Liver (tissue), 3 donors: Measurements from ENCODE around the gene HGFAC.

Source experiments
- ATF3 ChIP-seq: IDR thresholded peaks from 2 replicates; pipeline ENCODE4 v1.6.1; 2016; ENCODE audit warnings: antibody characterized with exemption
- CTCF ChIP-seq: fragments of 150-350 bp; IDR thresholded peaks from 2 replicates; pipeline ENCODE4 v1.5.1; 2017; ENCODE audit warnings: improper control_type of control experiment, low read depth, low read length; ENCODE audit not compliant: missing input control
- GABPA ChIP-seq, 2 donors: IDR thresholded peaks in 1 of 2; conservative IDR thresholded peaks in 1 of 2; 2 replicates each; pipeline ENCODE4 v1.6.1; 2016; ENCODE audit warnings: antibody characterized with exemption in 2 of 2, mild to moderate bottlenecking in 1 of 2, moderate library complexity in 1 of 2
- JUND ChIP-seq, 2 donors: IDR thresholded peaks; 2 replicates each; pipeline ENCODE4 v1.6.1; 2016; ENCODE audit warnings: antibody characterized with exemption in 2 of 2
- RAD21 ChIP-seq, 2 donors: IDR thresholded peaks; 2 replicates each; pipeline ENCODE4 v1.6.1; 2016; ENCODE audit warnings: antibody characterized with exemption in 2 of 2, mild to moderate bottlenecking in 2 of 2
- TAF1 ChIP-seq: conservative IDR thresholded peaks from 2 replicates; pipeline ENCODE4 v1.6.1; 2016; ENCODE audit warnings: antibody characterized with exemption, mild to moderate bottlenecking
- YY1 ChIP-seq: IDR thresholded peaks from 2 replicates; pipeline ENCODE4 v1.6.1; 2016; ENCODE audit warnings: antibody characterized with exemption, mild to moderate bottlenecking
- TF ChIP-seq, protein P1 (sequence below): IDR thresholded peaks from 2 replicates; pipeline ENCODE4 v1.6.1; 2016; ENCODE audit warnings: antibody characterized with exemption, mild to moderate bottlenecking
- TF ChIP-seq, protein P2 (sequence below): IDR thresholded peaks from 2 replicates; pipeline ENCODE4 v1.6.1; 2016; ENCODE audit warnings: antibody characterized with exemption
- donor health status: healthy.
- donor health status: healthy.

DNA sequence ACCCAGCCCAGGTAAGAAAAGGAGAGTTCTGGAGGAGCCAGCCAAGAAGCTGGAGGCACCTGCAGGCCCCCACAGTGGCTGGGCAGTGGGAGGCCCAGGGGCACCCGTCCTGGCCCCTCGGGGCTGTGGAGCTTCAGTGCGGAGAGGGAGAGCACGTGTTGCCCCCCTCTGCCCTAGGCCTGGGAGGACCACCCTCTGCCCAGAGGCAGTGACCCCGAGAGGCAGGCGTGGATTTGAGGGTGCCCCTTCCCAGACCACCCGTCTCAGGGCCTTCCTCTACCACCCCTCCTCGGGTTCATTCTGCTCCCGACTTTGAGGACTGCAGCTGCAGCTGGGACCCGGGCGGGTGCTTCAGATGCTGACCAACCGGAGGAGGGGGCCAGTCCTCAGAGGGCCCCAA, 12.1 kb upstream of the HGFAC start:
- TF ChIP-seq RAD21 (IDR thresholded peaks at IDR 0.05) (no peak), CTCF (no peak), YY1 (no peak), JUND (IDR thresholded peaks at IDR 0.05) (no peak), GABPA (IDR thresholded peaks at IDR 0.05 in 1 of 2, conservative IDR thresholded peaks at IDR 0.05 in 1 of 2) (no peak), TAF1 (no peak), ATF3 (no peak)
- TF ChIP-seq, protein P1, sequence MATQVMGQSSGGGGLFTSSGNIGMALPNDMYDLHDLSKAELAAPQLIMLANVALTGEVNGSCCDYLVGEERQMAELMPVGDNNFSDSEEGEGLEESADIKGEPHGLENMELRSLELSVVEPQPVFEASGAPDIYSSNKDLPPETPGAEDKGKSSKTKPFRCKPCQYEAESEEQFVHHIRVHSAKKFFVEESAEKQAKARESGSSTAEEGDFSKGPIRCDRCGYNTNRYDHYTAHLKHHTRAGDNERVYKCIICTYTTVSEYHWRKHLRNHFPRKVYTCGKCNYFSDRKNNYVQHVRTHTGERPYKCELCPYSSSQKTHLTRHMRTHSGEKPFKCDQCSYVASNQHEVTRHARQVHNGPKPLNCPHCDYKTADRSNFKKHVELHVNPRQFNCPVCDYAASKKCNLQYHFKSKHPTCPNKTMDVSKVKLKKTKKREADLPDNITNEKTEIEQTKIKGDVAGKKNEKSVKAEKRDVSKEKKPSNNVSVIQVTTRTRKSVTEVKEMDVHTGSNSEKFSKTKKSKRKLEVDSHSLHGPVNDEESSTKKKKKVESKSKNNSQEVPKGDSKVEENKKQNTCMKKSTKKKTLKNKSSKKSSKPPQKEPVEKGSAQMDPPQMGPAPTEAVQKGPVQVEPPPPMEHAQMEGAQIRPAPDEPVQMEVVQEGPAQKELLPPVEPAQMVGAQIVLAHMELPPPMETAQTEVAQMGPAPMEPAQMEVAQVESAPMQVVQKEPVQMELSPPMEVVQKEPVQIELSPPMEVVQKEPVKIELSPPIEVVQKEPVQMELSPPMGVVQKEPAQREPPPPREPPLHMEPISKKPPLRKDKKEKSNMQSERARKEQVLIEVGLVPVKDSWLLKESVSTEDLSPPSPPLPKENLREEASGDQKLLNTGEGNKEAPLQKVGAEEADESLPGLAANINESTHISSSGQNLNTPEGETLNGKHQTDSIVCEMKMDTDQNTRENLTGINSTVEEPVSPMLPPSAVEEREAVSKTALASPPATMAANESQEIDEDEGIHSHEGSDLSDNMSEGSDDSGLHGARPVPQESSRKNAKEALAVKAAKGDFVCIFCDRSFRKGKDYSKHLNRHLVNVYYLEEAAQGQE = no peak
- TF ChIP-seq, protein P2, sequence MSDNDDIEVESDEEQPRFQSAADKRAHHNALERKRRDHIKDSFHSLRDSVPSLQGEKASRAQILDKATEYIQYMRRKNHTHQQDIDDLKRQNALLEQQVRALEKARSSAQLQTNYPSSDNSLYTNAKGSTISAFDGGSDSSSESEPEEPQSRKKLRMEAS = no peak
